Brain microvascular endothelial cell (primary cell): Measurements from ENCODE around the gene VASH2.

Experiments
- DNase-seq: peaks from one replicate; pipeline ENCODE4 v3.0.0-alpha.2; 2020
- H3K27ac ChIP-seq: fragments of 250-450 bp; sonication (Bioruptor Pico); 2 replicates; pipeline ENCODE4 v1.5.1; 2020; ENCODE audit warnings: mild to moderate bottlenecking, moderate library complexity
- H3K27me3 ChIP-seq: fragments of 250-450 bp; sonication (Bioruptor Pico); replicated peaks from 2 replicates; pipeline ENCODE4 v1.5.1; 2020; ENCODE audit warnings: mild to moderate bottlenecking
- H3K36me3 ChIP-seq: fragments of 250-450 bp; sonication (Bioruptor Pico); replicated peaks from 2 replicates; pipeline ENCODE4 v1.5.1; 2020; ENCODE audit warnings: mild to moderate bottlenecking
- H3K4me3 ChIP-seq: 2 replicates; pipeline ENCODE4 v1.5.1; 2011; ENCODE audit warnings: low read depth, mild to moderate bottlenecking, control low read depth, low read length, moderate library complexity
- CTCF ChIP-seq: IDR thresholded peaks from 2 replicates; pipeline ENCODE4 v1.5.1; 2011; ENCODE audit warnings: low read depth, mild to moderate bottlenecking, moderate library complexity, low read length, control low read depth, inconsistent platforms; ENCODE audit errors: missing control alignments
- in situ Hi-C: cut with HindIII; loops from 2 replicates; pipeline ENCODE4 v1.10.0; 2017; ENCODE audit warnings: low sequenced_read_pairs, low pct_ligation_motif_present

Gene VASH2

DNA sequence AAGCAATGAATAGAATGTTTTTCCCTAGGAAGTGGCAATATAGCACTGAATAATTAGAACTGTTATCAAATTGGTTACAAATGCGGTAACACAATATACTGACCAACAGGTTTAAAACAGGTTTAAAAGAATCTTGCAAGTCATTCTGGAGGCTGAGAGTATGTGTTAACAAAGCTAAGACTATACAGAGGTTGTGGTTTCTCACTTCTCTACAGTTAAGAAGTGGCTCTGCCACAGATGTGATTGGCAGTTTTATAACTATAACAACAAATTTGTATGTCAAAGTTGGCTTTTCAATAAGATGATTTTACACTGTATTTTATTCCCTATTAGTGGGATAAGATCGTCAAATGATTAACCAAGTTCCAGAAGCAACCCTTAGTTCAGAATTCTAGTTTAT, 58.2 kb downstream of the VASH2 start:
- no peak overlapping the region for H3K4me3 ChIP-seq
- no peak for DNase-seq
- in situ Hi-C loops, result no loop called here
- TF ChIP-seq CTCF, result no peak
- H3K27me3 ChIP-seq, result no peaks in the 10 kb centered on the region
- H3K36me3 ChIP-seq, result peaks cover 16% of the 10 kb centered on the region
- no peak overlapping the region for H3K27ac ChIP-seq

DNA sequence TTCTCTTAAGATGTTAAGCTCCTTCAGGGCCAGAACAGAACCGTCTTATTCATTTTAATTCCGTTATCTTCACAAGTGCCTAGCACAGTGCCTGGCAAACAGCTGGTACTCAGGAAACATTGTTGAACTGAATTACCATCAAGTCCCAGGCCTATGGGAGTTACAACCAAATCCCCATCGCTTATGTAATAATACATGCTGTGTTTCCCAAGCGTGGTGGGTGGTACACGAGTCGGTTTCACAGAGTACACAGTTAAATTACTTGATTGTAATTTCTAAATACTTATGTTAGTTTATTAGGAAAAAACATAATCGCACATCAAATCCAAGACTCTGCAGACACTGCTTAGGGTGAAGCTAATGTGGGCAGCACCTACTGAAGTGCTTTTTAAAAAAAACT, 64.3 kb downstream of the VASH2 start:
- H3K4me3 ChIP-seq, result peak overlapping the region; percentile 84
- no peak for TF ChIP-seq CTCF
- H3K36me3 ChIP-seq, result peaks cover 2% of the 10 kb centered on the region
- in situ Hi-C loops, result no loop called here
- H3K27me3 ChIP-seq, result no peaks in the 10 kb centered on the region
- peak overlapping the region; percentile 73 for H3K27ac ChIP-seq
- peak; percentile 9 for DNase-seq

DNA sequence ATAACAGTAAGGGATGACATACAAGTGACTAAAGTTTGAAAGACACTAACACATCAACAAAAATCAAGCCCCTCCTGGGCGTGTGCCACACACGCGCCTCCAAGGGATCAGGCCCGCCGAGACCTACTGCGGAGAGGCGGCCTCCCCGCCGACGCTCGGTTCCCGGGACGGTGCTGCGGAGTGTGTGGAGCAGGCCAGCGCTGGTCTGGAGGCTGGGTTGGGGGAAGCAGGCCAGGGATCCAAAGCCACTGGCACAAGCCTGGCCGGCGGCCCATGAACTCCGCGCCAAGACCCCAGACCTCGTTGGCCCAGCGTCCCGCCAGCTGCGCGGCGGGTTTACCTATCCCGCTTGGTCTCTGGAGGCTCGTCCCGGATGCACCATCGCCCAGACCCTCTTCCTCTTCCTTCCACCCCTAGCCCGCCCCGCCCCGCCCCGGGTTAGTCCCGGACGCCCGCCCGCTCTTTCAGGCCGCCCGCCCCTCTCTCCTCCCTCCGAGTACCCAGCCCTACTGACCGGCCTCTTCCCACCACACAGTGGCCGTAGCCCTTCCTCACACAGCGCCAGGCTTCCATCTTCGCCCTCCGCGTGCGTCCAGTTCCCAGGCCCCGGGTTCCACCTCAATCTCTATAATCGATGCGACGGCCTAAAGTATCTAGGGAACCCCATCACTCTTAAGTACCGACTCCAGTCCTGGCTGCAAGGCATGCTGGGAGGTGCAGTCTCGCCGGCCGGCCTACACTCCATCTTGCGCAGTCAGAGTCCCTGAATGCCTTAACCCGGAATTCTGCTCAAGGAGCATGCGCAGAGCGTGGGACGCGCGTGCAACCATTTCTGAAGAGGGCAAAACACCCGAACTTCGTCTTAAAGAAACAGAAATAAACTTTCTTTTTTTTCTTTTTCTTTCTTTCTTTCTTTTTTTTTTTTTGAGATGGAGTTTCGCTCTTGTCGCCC, 65.0 kb downstream of the VASH2 start, which contains the start of gene ANGEL2:
ANGEL2 (minus strand) TSS at position 769 of the 952 bp plus-strand sequence; CDS start at position 573, 196 bp downstream.
- Histone ChIP-seq H3K36me3 (peaks cover 2% of the 10 kb centered on the region), H3K27me3 (no peaks in the 10 kb centered on the region), H3K4me3 (peak within 1 kb of the TSS; percentile 84), H3K27ac (peak within 1 kb of the TSS; percentile 73)
- no peak for TF ChIP-seq CTCF
- peak; percentile 98 for DNase-seq
- in situ Hi-C loops, result no loop called here

GRCh38 chr1:213017447-213018273, 67.3 kb downstream of the VASH2 start:
- in situ Hi-C loops, result no loop called here
- DNase-seq, result no peak
- TF ChIP-seq CTCF, result no peak

DNA sequence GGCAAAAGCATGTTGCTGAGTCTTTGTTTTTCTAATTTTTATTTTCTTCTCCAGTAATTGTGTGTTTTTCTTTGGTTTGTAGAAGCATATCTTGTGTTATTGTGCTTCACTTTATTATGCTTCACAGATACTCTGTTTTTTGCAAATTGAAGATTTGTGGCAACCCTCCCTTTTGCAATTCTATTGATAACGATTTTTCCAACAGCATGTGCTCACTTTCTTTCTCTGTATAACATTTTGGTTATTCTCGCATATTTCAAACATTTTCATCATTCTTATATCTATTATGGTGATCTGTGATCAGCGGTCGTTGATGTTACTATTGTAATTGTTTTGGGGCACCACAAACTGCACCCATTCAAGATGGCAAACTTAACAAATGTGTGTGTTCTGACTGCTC, 69.1 kb downstream of the VASH2 start:
- no peaks in the 10 kb centered on the region for H3K27me3 ChIP-seq
- no peak overlapping the region for H3K4me3 ChIP-seq
- in situ Hi-C loops, result no loop called here
- no peak overlapping the region for H3K27ac ChIP-seq
- no peak for DNase-seq
- no peaks in the 10 kb centered on the region for H3K36me3 ChIP-seq
- no peak for TF ChIP-seq CTCF

More at GRCh38 chr1:213017447-213018273, 67.3 kb downstream of the VASH2 start:
- Histone ChIP-seq H3K27ac (no peak overlapping the region), H3K27me3 (no peaks in the 10 kb centered on the region), H3K36me3 (no peaks in the 10 kb centered on the region), H3K4me3 (no peak overlapping the region)
